Keratinocyte (primary cell): ENCODE data around the gene GIMAP6. TPM values are rescaled to one million over a fixed set of nuclear protein-coding genes. Genes with fewer than 3 reads are reported as not detected.

Source experiments
- polyA plus RNA-seq, 5 experiments: library from polyadenylated mRNA; depleted of rRNA in 3 of 5; stranded (reverse) in 3 of 5; stranded (forward) in 1 of 5; unstranded in 1 of 5; fragments of >200 nt; gene quantifications; 1 replicate in 1 of 5; 2 replicates in 3 of 5; 3 replicates in 1 of 5; pipeline versions ENCODE4 v1.2.1 to v1.2.3, GENCODE V29; 2011 to 2012; ENCODE audit warnings: missing spikeins in 2 of 5, low read depth in 1 of 5, low replicate concordance in 1 of 5

Gene GIMAP6
- polyA plus RNA-seq, 1 donor (not counting 4 experiments of a cell fraction or from before 2014, with no cell fraction given), result 0.16 TPM

Other genes starting within 250 kb of the GIMAP6 start
- 0.06 to 0.26 TPM (median 0.14 TPM) in 3 replicates for gene GIMAP8, start 181.8 kb downstream of the GIMAP6 start, polyA plus RNA-seq
- gene GIMAP7, start 117.5 kb downstream of the GIMAP6 start, polyA plus RNA-seq, result not detected in 3 replicates
- gene GIMAP4, start 65.0 kb downstream of the GIMAP6 start, polyA plus RNA-seq, result 0.07 TPM in 1 of 3 replicates, not detected in the others
- gene GIMAP2, start 53.3 kb upstream of the GIMAP6 start, polyA plus RNA-seq, result 1.7 to 3.2 TPM (median 2.5 TPM) in 3 replicates
- not detected in 3 replicates for gene GIMAP1, start 84.2 kb upstream of the GIMAP6 start, polyA plus RNA-seq
- not detected in 3 replicates for gene GIMAP5, start 105.0 kb upstream of the GIMAP6 start, polyA plus RNA-seq
- not detected in 3 replicates for gene TMEM176B, start 168.0 kb upstream of the GIMAP6 start, polyA plus RNA-seq
- not detected in 3 replicates for gene TMEM176A, start 168.4 kb upstream of the GIMAP6 start, polyA plus RNA-seq
- gene AOC1, start 220.1 kb upstream of the GIMAP6 start, polyA plus RNA-seq, result not detected in 3 replicates